ENCODE data around the gene ZNF366. TPM values are rescaled to one million over a fixed set of nuclear protein-coding genes. Genes with fewer than 3 reads are reported as not detected.

Gene ZNF366
- total RNA-seq, 4 donors from 2014 or later, result 0.70 to 2.5 (median 1.3) TPM

GRCh38 chr5:72494623-72495124 lies 12.5 kb downstream of the ZNF366 start:
- H3K9me3 ChIP-seq, result no peaks in the 10 kb centered on the region
- H3K4me3 ChIP-seq, result no peak overlapping the region
- H3K27ac ChIP-seq, result no peak overlapping the region
- DNase-seq, result no peak
- H3K27me3 ChIP-seq, result no peaks in the 10 kb centered on the region
- H3K4me1 ChIP-seq, result no peaks in the 10 kb centered on the region
- no peaks in the 10 kb centered on the region for H3K36me3 ChIP-seq
- TF ChIP-seq CTCF (IDR thresholded peaks at IDR 0.05), result no peak
- TF ChIP-seq POLR2A (IDR thresholded peaks at IDR 0.05), result no peak

- H3K4me1 ChIP-seq, result no peaks in the 10 kb centered on the region
- H3K27me3 ChIP-seq, result no peaks in the 10 kb centered on the region
- no peak overlapping the region for H3K27ac ChIP-seq
- no peak for DNase-seq
- no peak overlapping the region for H3K4me3 ChIP-seq
- TF ChIP-seq POLR2A (IDR thresholded peaks at IDR 0.05) (no peak), CTCF (IDR thresholded peaks at IDR 0.05) (no peak)
- no peaks in the 10 kb centered on the region for H3K9me3 ChIP-seq
- H3K36me3 ChIP-seq, result no peaks in the 10 kb centered on the region
Measured at GRCh38 chr5:72489536-72489935, 17.7 kb downstream of the ZNF366 start.

- Histone ChIP-seq H3K27me3 (no peaks in the 10 kb centered on the region), H3K27ac (no peak overlapping the region), H3K4me3 (no peak overlapping the region), H3K36me3 (no peaks in the 10 kb centered on the region), H3K4me1 (no peaks in the 10 kb centered on the region), H3K9me3 (no peaks in the 10 kb centered on the region)
- no peak for TF ChIP-seq CTCF (IDR thresholded peaks at IDR 0.05)
- no peak for TF ChIP-seq POLR2A (IDR thresholded peaks at IDR 0.05)
- no peak for DNase-seq
Measured at GRCh38 chr5:72488756-72489155, 18.5 kb downstream of the ZNF366 start.

- Histone ChIP-seq H3K27me3 (no peaks in the 10 kb centered on the region), H3K4me1 (no peaks in the 10 kb centered on the region), H3K4me3 (no peak overlapping the region), H3K9me3 (no peaks in the 10 kb centered on the region), H3K27ac (no peak overlapping the region), H3K36me3 (no peaks in the 10 kb centered on the region)
- DNase-seq, result no peak
- TF ChIP-seq POLR2A (IDR thresholded peaks at IDR 0.05) (no peak), CTCF (IDR thresholded peaks at IDR 0.05) (no peak)
Measured at GRCh38 chr5:72487177-72487576, 20.0 kb downstream of the ZNF366 start.

- no peak for DNase-seq
- no peak overlapping the region for H3K27ac ChIP-seq
- no peak for TF ChIP-seq POLR2A (IDR thresholded peaks at IDR 0.05)
- H3K4me3 ChIP-seq, result no peak overlapping the region
- H3K4me1 ChIP-seq, result no peaks in the 10 kb centered on the region
- no peaks in the 10 kb centered on the region for H3K9me3 ChIP-seq
- no peaks in the 10 kb centered on the region for H3K36me3 ChIP-seq
- H3K27me3 ChIP-seq, result no peaks in the 10 kb centered on the region
Measured at GRCh38 chr5:72486371-72486770, 20.8 kb downstream of the ZNF366 start.

- no peak for TF ChIP-seq POLR2A (IDR thresholded peaks at IDR 0.05)
- TF ChIP-seq CTCF (IDR thresholded peaks at IDR 0.05), result no peak
- Histone ChIP-seq H3K4me1 (no peaks in the 10 kb centered on the region), H3K27me3 (no peaks in the 10 kb centered on the region), H3K36me3 (no peaks in the 10 kb centered on the region), H3K27ac (no peak overlapping the region), H3K9me3 (no peaks in the 10 kb centered on the region), H3K4me3 (no peak overlapping the region)
- DNase-seq, result no peak
Measured at GRCh38 chr5:72485430-72485974, 21.7 kb downstream of the ZNF366 start.
